ENCODE measurements around the gene JHY. TPM values are rescaled to one million over a fixed set of nuclear protein-coding genes. Genes with fewer than 3 reads are reported as not detected.

Gene JHY
- total and polyA plus RNA-seq, 2 of the 4 experiments (the other 2 are of a cell fraction) = 0.51 to 0.54 TPM

DNA sequence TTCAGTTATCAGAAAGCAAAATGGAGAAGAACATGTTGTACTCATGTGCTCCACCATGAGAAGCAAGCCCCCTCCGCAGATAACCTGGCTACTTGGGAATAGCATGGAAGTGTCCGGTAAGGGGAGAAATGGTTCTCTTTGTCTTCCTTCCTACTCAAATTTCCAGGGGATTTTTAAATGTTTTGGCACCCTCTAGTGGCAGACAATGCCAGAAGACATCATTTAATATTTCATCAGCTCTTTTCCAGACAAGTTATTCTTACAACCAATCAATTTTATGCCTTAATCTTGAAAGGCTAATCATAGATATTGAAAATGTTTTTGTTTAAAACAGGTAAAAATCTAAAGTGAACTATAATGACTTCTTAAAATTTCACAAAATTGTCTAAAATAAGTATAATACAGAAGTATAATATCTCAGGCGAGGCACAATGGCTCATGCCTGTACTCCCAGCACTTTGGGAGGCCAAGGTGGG is 28.6 kb upstream of the JHY start (continued):
- no peak for TF ChIP-seq BHLHE40 (IDR thresholded peaks at IDR 0.05; ENCODE audit: low read depth, low read length)

DNA sequence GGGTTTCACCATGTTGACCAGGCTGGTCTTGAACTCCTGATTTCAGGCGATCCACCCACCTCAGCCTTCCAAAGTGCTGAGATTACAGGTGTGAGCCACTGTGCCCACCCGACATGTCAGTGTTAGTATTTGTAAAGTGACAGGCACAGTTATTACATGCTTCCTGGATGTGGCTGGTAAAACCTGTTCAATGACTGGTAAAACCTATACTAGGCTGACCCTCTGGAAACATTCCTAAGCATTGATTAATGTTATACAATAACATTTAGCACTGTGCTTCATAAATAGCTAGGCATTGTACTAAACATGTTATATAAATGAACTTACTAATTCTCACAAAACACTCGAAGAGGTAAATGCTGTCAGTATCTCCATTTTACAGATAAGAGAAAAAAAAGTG is 20.9 kb upstream of the JHY start:
- no peak overlapping the region for H3K9ac ChIP-seq (ENCODE audit: low read depth, low read length)
- no peak overlapping the region for H2AK9ac ChIP-seq (replicated peaks; ENCODE audit: low read depth, low read length, poor library complexity)
- H2AFZ ChIP-seq (replicated peaks; ENCODE audit: low read length, poor library complexity) = no peak overlapping the region
- H3K27ac ChIP-seq (ENCODE audit: insufficient read depth, low read length) = no peak overlapping the region
- no peak overlapping the region for H3K4me3 ChIP-seq (ENCODE audit: insufficient read depth, low read depth, low read length)
- in situ Hi-C loops (cut with MboI; ENCODE audit: low sequenced_read_pairs) = loop anchor here (25.0 kb wide), 1 partner anchor 401 kb away; no protein-coding TSS in a partner anchor
- H3K4me2 ChIP-seq (ENCODE audit: low read depth, low read length) = no peak overlapping the region
- no peak overlapping the region for H3K4ac ChIP-seq (ENCODE audit: low read depth, low read length)
- no peak overlapping the region for H2BK15ac ChIP-seq (ENCODE audit: low read depth, low read length)
- H3K27me3 ChIP-seq (ENCODE audit: control insufficient read depth, insufficient read depth, low read length) = peaks cover 21% of the 10 kb centered on the region
- no peak overlapping the region for H3K14ac ChIP-seq (replicated peaks; ENCODE audit: low read depth, low read length)
- ChIA-PET POLR2A (ENCODE audit: unreplicated experiment) (no interaction called here), CTCF (interaction anchor here (1.0 to 3.7 kb wide), 2 partner anchors 160 to 399 kb away, joined by 3 to 53 read pairs; no protein-coding TSS in a partner anchor)
- no peak overlapping the region for H4K8ac ChIP-seq (ENCODE audit: low read depth in 2 of 2, low read length in 2 of 2)
- ATAC-seq (ENCODE audit: low read depth) (no peak), DNase-seq (no peak)
- H3K23ac ChIP-seq (ENCODE audit: low read depth, low read length) = no peak overlapping the region
- H3K9me3 ChIP-seq (ENCODE audit: control insufficient read depth, insufficient read depth, low read length) = no peaks in the 10 kb centered on the region
- H3K18ac ChIP-seq (ENCODE audit: low read depth, low read length) = no peak overlapping the region
- no peak overlapping the region for H2BK20ac ChIP-seq (ENCODE audit: low read depth, low read length)
- intact Hi-C loops (cut with micrococcal nuclease) = no loop called here
- no peak overlapping the region for H2AK5ac ChIP-seq (ENCODE audit: low read depth, low read length)
- dilution Hi-C loops (cut with HindIII; ENCODE audit: low sequenced_read_pairs, unreplicated experiment) = loop anchor here (25.0 kb wide), 1 partner anchor 176 kb away; no protein-coding TSS in a partner anchor
- H4K5ac ChIP-seq (ENCODE audit: low read depth, low read length) = no peak overlapping the region
- no peaks in the 10 kb centered on the region for H3K36me3 ChIP-seq (ENCODE audit: control insufficient read depth, insufficient read depth, low read length)
- no CpG with 5 or more reads among the region's 3 CpGs for WGBS, 2 experiments (ENCODE audit: extremely low coverage in 2 of 2, insufficient read length in 1 of 2)
- BruUV-seq (replicated peaks) = no TSS peak
- no peak overlapping the region for H2BK120ac ChIP-seq (ENCODE audit: low read depth, low read length)
- H3K4me1 ChIP-seq (ENCODE audit: control insufficient read depth, insufficient read depth, low read length) = no peaks in the 10 kb centered on the region; the same call in none of the 2 replicates
- no peak overlapping the region for H3K56ac ChIP-seq (ENCODE audit: extremely low read depth, insufficient read depth, low read length)
- H4K20me1 ChIP-seq (ENCODE audit: insufficient read depth, low read length) = no peaks in the 10 kb centered on the region
- H2BK5ac ChIP-seq (ENCODE audit: low read depth, low read length, poor library complexity, severe bottlenecking) = no peak overlapping the region
- no peak for TF ChIP-seq BHLHE40 (IDR thresholded peaks at IDR 0.05; ENCODE audit: low read depth, low read length)
- TF ChIP-seq, protein P1, sequence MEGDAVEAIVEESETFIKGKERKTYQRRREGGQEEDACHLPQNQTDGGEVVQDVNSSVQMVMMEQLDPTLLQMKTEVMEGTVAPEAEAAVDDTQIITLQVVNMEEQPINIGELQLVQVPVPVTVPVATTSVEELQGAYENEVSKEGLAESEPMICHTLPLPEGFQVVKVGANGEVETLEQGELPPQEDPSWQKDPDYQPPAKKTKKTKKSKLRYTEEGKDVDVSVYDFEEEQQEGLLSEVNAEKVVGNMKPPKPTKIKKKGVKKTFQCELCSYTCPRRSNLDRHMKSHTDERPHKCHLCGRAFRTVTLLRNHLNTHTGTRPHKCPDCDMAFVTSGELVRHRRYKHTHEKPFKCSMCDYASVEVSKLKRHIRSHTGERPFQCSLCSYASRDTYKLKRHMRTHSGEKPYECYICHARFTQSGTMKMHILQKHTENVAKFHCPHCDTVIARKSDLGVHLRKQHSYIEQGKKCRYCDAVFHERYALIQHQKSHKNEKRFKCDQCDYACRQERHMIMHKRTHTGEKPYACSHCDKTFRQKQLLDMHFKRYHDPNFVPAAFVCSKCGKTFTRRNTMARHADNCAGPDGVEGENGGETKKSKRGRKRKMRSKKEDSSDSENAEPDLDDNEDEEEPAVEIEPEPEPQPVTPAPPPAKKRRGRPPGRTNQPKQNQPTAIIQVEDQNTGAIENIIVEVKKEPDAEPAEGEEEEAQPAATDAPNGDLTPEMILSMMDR (conservative IDR thresholded peaks at IDR 0.05; ENCODE audit: low read depth, low read length) = no peak
- TF ChIP-seq, protein P2, sequence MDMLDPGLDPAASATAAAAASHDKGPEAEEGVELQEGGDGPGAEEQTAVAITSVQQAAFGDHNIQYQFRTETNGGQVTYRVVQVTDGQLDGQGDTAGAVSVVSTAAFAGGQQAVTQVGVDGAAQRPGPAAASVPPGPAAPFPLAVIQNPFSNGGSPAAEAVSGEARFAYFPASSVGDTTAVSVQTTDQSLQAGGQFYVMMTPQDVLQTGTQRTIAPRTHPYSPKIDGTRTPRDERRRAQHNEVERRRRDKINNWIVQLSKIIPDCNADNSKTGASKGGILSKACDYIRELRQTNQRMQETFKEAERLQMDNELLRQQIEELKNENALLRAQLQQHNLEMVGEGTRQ (IDR thresholded peaks at IDR 0.05; ENCODE audit: low read depth, low read length) = no peak
- no peak for TF ChIP-seq RCOR1 (IDR thresholded peaks at IDR 0.05; ENCODE audit: insufficient replicate concordance, low read length)
- no peak for TF ChIP-seq NFE2L2 (IDR thresholded peaks at IDR 0.05; ENCODE audit: low read depth, low read length)
- TF ChIP-seq MXI1 (IDR thresholded peaks at IDR 0.05; ENCODE audit: borderline replicate concordance, low read depth, low read length) = no peak
- no peak for TF ChIP-seq POLR2A (IDR thresholded peaks at IDR 0.05; ENCODE audit: low read depth, low read length)
- TF ChIP-seq CHD1 (IDR thresholded peaks at IDR 0.05; ENCODE audit: low read depth, low read length) = no peak
- TF ChIP-seq, protein P3, sequence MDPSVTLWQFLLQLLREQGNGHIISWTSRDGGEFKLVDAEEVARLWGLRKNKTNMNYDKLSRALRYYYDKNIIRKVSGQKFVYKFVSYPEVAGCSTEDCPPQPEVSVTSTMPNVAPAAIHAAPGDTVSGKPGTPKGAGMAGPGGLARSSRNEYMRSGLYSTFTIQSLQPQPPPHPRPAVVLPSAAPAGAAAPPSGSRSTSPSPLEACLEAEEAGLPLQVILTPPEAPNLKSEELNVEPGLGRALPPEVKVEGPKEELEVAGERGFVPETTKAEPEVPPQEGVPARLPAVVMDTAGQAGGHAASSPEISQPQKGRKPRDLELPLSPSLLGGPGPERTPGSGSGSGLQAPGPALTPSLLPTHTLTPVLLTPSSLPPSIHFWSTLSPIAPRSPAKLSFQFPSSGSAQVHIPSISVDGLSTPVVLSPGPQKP (IDR thresholded peaks at IDR 0.05; ENCODE audit: borderline replicate concordance, low read depth, low read length) = no peak
- no peak for TF ChIP-seq RFX5 (IDR thresholded peaks at IDR 0.05; ENCODE audit: low read depth, low read length)
- no peak for TF ChIP-seq MAZ (IDR thresholded peaks at IDR 0.05; ENCODE audit: borderline replicate concordance, low read depth, low read length)
- no peak for TF ChIP-seq CEBPB (IDR thresholded peaks at IDR 0.05; ENCODE audit: low read depth, low read length)
- TF ChIP-seq RAD21 (IDR thresholded peaks at IDR 0.05; ENCODE audit: low read length) = no peak
- no peaks in the 10 kb centered on the region for H3K9me1 ChIP-seq (ENCODE audit: insufficient read depth, low read length)
- no peaks in the 10 kb centered on the region for H3K79me1 ChIP-seq (ENCODE audit: low read depth in 1 of 2, low read length in 2 of 2)
- no peak overlapping the region for H4K91ac ChIP-seq (ENCODE audit: insufficient read depth, low read depth, low read length)
